ENCODE measurements around the gene SV2B. TPM values are rescaled to one million over a fixed set of nuclear protein-coding genes. Genes with fewer than 3 reads are reported as not detected.

The SV2B gene, protein sequence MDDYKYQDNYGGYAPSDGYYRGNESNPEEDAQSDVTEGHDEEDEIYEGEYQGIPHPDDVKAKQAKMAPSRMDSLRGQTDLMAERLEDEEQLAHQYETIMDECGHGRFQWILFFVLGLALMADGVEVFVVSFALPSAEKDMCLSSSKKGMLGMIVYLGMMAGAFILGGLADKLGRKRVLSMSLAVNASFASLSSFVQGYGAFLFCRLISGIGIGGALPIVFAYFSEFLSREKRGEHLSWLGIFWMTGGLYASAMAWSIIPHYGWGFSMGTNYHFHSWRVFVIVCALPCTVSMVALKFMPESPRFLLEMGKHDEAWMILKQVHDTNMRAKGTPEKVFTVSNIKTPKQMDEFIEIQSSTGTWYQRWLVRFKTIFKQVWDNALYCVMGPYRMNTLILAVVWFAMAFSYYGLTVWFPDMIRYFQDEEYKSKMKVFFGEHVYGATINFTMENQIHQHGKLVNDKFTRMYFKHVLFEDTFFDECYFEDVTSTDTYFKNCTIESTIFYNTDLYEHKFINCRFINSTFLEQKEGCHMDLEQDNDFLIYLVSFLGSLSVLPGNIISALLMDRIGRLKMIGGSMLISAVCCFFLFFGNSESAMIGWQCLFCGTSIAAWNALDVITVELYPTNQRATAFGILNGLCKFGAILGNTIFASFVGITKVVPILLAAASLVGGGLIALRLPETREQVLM
- 10 to 100 TPM in 1 of 2 donors, 1 to 10 TPM in 1; 6.6 to 31.0 TPM for total RNA-seq
- 10 to 100 TPM; 14.7 to 15.2 TPM for polyA plus RNA-seq (ENCODE audit: insufficient read length in 2 of 2)
- long read RNA-seq, donor 1, full-length matches to known transcripts, result 3 of 3 reads
- long read RNA-seq, donor 1, partial matches to known transcripts, result 0 of 3 reads
- long read RNA-seq, donor 1, other reads (novel, unspliced or antisense), result 0 of 3 reads
- long read RNA-seq, donor 2, result 0 reads
- long read RNA-seq, donor 3, result 0 reads
- long read RNA-seq, donor 4, result 0 reads

DNA sequence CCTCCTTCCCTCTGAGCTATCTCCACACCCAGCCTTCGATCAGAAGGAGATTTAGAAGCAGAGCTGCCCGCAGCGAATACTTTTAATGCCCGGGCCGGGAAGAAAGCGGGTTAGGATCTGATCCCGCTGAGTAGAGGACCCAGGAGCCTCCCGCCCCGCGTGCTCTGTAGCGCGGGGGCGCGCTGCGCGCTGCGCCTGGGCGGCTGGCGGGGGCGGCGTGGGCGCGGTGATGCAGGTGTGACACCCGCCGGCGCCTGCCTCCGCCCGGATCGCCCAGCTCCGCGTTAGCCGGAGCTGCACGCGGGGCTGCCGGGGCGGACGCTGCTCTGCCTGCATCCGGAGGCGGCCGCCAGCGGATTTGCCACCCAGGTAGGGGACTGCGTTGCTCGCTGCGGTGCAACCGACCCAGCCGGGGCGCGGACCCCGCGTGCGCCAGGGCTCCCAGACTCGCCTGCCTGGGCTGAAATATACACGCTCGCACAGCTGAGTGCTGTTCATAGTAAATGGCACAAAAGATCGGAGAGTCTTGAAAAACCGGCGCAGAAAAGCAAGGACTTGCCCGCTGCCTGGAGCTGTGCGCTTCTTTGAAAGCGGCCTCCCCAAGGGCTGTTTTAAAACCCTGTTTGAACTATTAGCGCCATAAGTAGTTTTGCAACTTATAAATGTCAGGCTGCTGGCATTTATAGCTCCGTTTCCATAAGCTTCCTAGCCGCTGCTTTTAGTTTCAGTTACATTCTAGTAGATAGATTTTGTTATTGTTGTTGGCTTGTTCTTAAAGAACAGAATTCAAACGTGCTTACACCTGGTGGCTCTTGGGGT, at the start of gene SV2B:
Gene SV2B, plus strand, starts transcription at position 263 of the 819 bp plus-strand sequence. CDS start 126,007 bp downstream, outside the sequence.
- H3K4me1 ChIP-seq (ENCODE audit: control insufficient read depth, insufficient read depth, low read length), result peaks cover 12% of the 10 kb centered on the region
- no peaks in the 10 kb centered on the region for H3K36me3 ChIP-seq (ENCODE audit: control insufficient read depth, insufficient read depth, low read length)
- no peak within 1 kb of the TSS for H3K27ac ChIP-seq (ENCODE audit: low read depth, low read length)
- WGBS (ENCODE audit: insufficient coverage), result under 1% methylated on average over 63 of the region's 64 CpGs
- H3K4me3 ChIP-seq (ENCODE audit: low read depth, low read length), result peak within 1 kb of the TSS; percentile 43
- peaks cover 47% of the 10 kb centered on the region for H3K27me3 ChIP-seq (ENCODE audit: control insufficient read depth, insufficient read depth, low read length)
- H3K9me3 ChIP-seq (ENCODE audit: control insufficient read depth, insufficient read depth, low read length), result no peaks in the 10 kb centered on the region
- DNase-seq (ENCODE audit: low read depth in 4 of 6, low spot score in 6 of 6), result peak in 2 of 6 donors; percentile 57 to 76

DNA sequence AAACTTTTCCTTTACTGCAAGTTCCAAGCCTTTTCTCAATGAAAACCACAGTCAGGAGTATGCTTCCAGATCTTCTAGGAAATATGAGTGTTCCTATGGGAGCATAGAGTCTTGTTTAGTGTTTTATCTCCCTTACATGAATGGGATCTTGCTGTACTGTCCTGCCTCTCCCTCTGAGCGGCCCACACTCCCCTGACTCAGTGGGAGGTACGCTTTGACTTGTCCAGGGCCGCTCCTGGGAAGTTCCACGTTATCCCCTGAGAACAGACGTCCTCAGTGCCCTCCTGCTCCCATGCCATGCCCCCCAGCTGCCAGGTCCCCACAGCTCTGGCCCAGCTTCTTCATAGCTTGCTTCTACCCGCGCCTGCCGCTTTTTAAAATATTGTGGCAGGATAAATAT, 48.8 kb upstream of the SV2B start:
- H3K36me3 ChIP-seq (ENCODE audit: control insufficient read depth, insufficient read depth, low read length), result no peaks in the 10 kb centered on the region
- no peak overlapping the region for H3K27ac ChIP-seq (ENCODE audit: low read depth, low read length)
- H3K4me3 ChIP-seq (ENCODE audit: low read depth, low read length), result no peak overlapping the region
- 78% methylated on average over 4 of the region's 8 CpGs for WGBS (ENCODE audit: insufficient coverage)
- no peaks in the 10 kb centered on the region for H3K4me1 ChIP-seq (ENCODE audit: control insufficient read depth, insufficient read depth, low read length)
- no peak for DNase-seq (ENCODE audit: low read depth in 4 of 6, low spot score in 6 of 6)
- no peaks in the 10 kb centered on the region for H3K9me3 ChIP-seq (ENCODE audit: control insufficient read depth, insufficient read depth, low read length)
- H3K27me3 ChIP-seq (ENCODE audit: control insufficient read depth, insufficient read depth, low read length), result peaks cover 5% of the 10 kb centered on the region

DNA sequence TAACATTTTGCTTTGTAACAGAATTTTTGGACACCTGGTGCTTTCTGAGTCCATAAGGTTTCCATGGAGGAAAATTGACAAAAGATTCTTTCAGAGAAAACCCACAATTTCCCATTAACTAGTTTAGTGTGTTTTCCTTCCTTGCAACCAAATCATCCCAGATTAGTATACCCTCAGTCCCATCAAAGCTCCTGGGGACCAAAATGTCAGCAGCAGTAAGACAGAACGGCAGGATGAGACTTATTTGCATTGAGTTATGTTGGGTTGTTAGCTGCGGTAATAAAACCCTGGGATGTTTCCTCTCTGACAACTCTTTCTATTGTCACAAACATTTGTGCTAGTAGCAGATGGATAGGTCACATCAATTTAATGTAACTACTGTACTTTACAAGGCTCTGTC, 45.2 kb upstream of the SV2B start:
- Histone ChIP-seq H3K4me3 (ENCODE audit: low read depth, low read length) (no peak overlapping the region), H3K27me3 (ENCODE audit: control insufficient read depth, insufficient read depth, low read length) (peaks cover 5% of the 10 kb centered on the region), H3K9me3 (ENCODE audit: control insufficient read depth, insufficient read depth, low read length) (no peaks in the 10 kb centered on the region), H3K27ac (ENCODE audit: low read depth, low read length) (no peak overlapping the region), H3K4me1 (ENCODE audit: control insufficient read depth, insufficient read depth, low read length) (no peaks in the 10 kb centered on the region), H3K36me3 (ENCODE audit: control insufficient read depth, insufficient read depth, low read length) (no peaks in the 10 kb centered on the region)
- no CpG with 5 or more reads among the region's 2 CpGs for WGBS (ENCODE audit: insufficient coverage)
- peak in 1 of 6 donors; percentile 53 for DNase-seq (ENCODE audit: low read depth in 4 of 6, low spot score in 6 of 6)

DNA sequence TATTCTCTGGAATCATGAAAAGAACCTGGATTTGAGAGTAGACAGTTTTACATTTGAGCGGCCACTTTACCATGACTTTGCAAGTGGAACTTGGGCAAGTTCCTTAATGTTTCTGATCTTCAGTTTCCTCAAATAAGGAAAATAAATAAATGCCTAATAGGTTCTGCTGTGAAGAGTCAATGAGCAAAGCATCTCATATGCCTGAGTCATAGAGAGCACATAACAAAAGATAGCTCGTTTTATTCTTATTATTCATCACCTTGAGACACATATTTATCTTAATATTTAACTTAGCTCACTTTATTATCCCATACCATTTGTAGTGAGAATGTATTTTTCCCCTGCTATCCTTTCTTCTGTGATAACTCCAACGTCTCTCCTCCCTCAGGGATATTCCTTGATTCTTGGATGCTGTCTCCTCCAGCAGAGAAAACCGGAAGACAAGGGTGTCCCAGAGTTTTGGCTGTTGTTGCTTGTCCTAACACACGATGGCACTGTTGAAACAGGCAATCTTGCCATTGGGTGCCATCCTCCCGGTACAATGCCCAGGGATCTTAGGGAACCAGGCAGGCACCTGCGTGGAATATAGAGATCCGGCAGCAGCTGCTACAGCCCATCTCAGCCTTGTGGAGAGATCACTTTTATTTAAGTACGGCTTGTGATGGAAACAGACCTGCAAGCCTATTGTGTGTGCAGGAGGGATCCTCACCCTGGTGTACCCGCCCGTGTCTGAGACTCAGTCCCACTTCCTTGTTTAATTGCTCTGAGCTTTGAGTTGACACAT, 44.3 kb upstream of the SV2B start:
- no peaks in the 10 kb centered on the region for H3K9me3 ChIP-seq (ENCODE audit: control insufficient read depth, insufficient read depth, low read length)
- no peaks in the 10 kb centered on the region for H3K36me3 ChIP-seq (ENCODE audit: control insufficient read depth, insufficient read depth, low read length)
- no peaks in the 10 kb centered on the region for H3K4me1 ChIP-seq (ENCODE audit: control insufficient read depth, insufficient read depth, low read length)
- WGBS (ENCODE audit: insufficient coverage), result 22% methylated on average over 10 of the region's 11 CpGs
- peaks cover 5% of the 10 kb centered on the region for H3K27me3 ChIP-seq (ENCODE audit: control insufficient read depth, insufficient read depth, low read length)
- H3K27ac ChIP-seq (ENCODE audit: low read depth, low read length), result no peak overlapping the region
- H3K4me3 ChIP-seq (ENCODE audit: low read depth, low read length), result no peak overlapping the region
- peak; percentile 50 to 96 (median 63) for DNase-seq (ENCODE audit: low read depth in 4 of 6, low spot score in 6 of 6)

DNA sequence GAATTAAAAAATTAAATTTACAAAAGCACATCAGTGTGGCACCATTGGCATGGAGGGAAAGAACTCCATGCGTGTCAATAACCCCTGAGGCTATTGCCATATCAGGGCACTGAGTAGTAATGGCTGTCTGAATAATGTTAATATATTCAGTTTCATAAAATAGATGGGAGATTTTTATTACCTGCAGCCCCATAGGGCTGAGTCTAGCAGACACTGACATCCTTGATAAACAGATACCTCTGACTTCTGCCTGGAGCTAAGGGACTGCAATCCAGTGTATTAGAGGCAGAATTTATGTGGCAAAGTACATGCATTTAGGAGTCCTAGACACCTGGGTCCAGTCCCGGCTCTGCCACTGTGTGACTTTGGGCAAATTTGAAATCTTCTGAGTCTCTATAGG, 38.8 kb upstream of the SV2B start:
- no CpG with 5 or more reads among the region's 2 CpGs for WGBS (ENCODE audit: insufficient coverage)
- no peaks in the 10 kb centered on the region for H3K9me3 ChIP-seq (ENCODE audit: control insufficient read depth, insufficient read depth, low read length)
- H3K4me3 ChIP-seq (ENCODE audit: low read depth, low read length), result no peak overlapping the region
- no peaks in the 10 kb centered on the region for H3K4me1 ChIP-seq (ENCODE audit: control insufficient read depth, insufficient read depth, low read length)
- H3K27me3 ChIP-seq (ENCODE audit: control insufficient read depth, insufficient read depth, low read length), result no peaks in the 10 kb centered on the region
- no peak overlapping the region for H3K27ac ChIP-seq (ENCODE audit: low read depth, low read length)
- no peaks in the 10 kb centered on the region for H3K36me3 ChIP-seq (ENCODE audit: control insufficient read depth, insufficient read depth, low read length)
- DNase-seq (ENCODE audit: low read depth in 4 of 6, low spot score in 6 of 6), result peak in 1 of 6 donors; percentile 56

DNA sequence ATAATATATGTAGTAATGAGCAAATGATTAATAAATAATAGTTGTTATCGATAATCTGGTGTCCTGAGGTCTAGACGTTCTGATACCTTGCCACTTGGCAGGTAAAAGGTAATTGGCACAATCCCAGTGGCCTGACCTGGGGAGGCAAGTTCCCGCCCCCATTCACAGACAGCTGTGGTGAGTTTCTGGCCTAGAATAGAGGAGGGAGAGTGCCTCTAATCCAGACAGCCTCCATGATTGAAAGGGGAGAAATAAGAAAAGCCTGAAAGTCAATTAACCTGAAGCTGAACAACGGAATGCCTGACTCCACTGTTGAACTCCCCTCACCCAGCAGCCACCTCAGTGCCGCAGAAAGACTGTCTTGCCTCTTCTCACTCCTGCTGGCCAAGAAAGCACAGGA, 38.1 kb upstream of the SV2B start:
- Histone ChIP-seq H3K27ac (ENCODE audit: low read depth, low read length) (no peak overlapping the region), H3K9me3 (ENCODE audit: control insufficient read depth, insufficient read depth, low read length) (no peaks in the 10 kb centered on the region), H3K4me1 (ENCODE audit: control insufficient read depth, insufficient read depth, low read length) (no peaks in the 10 kb centered on the region), H3K4me3 (ENCODE audit: low read depth, low read length) (no peak overlapping the region), H3K27me3 (ENCODE audit: control insufficient read depth, insufficient read depth, low read length) (no peaks in the 10 kb centered on the region), H3K36me3 (ENCODE audit: control insufficient read depth, insufficient read depth, low read length) (no peaks in the 10 kb centered on the region)
- DNase-seq (ENCODE audit: low read depth in 4 of 6, low spot score in 6 of 6), result no peak
- 58% methylated on average over 4 of the region's 5 CpGs for WGBS (ENCODE audit: insufficient coverage)

DNA sequence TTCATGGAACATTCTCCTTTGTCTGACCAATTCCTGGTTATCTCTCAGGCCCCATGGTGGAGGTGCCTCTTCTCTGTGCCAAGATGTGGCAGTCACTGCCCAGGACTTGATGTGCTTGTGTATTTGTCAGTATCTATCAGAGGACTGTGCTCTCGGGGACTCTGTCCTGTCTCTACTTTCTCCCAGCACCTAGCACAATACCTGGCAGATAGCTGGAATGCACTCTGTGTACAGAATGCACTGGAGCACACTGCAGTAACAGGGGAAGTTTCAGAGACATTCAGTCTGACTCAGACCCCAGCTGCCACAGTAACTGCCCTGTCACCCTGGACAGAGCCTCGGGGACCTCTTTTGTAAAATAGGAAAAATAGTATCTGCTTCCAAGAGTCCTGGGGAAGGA, 34.6 kb upstream of the SV2B start:
- DNase-seq (ENCODE audit: low read depth in 4 of 6, low spot score in 6 of 6), result no peak
- H3K27ac ChIP-seq (ENCODE audit: low read depth, low read length), result no peak overlapping the region
- H3K9me3 ChIP-seq (ENCODE audit: control insufficient read depth, insufficient read depth, low read length), result no peaks in the 10 kb centered on the region
- H3K4me3 ChIP-seq (ENCODE audit: low read depth, low read length), result no peak overlapping the region
- H3K4me1 ChIP-seq (ENCODE audit: control insufficient read depth, insufficient read depth, low read length), result no peaks in the 10 kb centered on the region
- H3K36me3 ChIP-seq (ENCODE audit: control insufficient read depth, insufficient read depth, low read length), result no peaks in the 10 kb centered on the region
- 100% methylated on average over 1 of the region's 2 CpGs for WGBS (ENCODE audit: insufficient coverage)
- no peaks in the 10 kb centered on the region for H3K27me3 ChIP-seq (ENCODE audit: control insufficient read depth, insufficient read depth, low read length)

DNA sequence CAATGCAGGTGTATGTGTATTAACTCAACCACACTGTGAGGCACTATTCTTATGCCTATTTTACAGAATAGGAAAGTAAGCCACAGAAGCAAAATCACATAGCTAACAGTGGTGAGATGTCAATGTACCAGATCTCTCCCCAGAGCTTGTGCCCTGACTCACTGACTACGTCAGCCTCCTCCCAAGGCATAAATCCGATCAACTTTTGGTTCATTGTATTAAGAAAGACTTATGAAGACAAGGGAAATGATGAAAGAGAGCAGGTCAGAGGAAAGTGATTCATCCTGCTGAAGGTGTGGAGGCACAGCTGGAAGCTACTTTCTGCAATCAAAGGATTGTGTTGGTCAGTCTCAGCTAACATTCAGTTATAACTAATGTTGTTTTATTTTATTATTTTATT, 33.0 kb upstream of the SV2B start:
- WGBS (ENCODE audit: insufficient coverage), result no CpG with 5 or more reads among the region's 2 CpGs
- H3K36me3 ChIP-seq (ENCODE audit: control insufficient read depth, insufficient read depth, low read length), result no peaks in the 10 kb centered on the region
- H3K27ac ChIP-seq (ENCODE audit: low read depth, low read length), result no peak overlapping the region
- no peak overlapping the region for H3K4me3 ChIP-seq (ENCODE audit: low read depth, low read length)
- no peaks in the 10 kb centered on the region for H3K4me1 ChIP-seq (ENCODE audit: control insufficient read depth, insufficient read depth, low read length)
- DNase-seq (ENCODE audit: low read depth in 4 of 6, low spot score in 6 of 6), result no peak
- H3K27me3 ChIP-seq (ENCODE audit: control insufficient read depth, insufficient read depth, low read length), result no peaks in the 10 kb centered on the region
- H3K9me3 ChIP-seq (ENCODE audit: control insufficient read depth, insufficient read depth, low read length), result no peaks in the 10 kb centered on the region
